HG03103 (cell line): ENCODE results near the gene NAP1L4.

Experiments used
- ATAC-seq: cut with Tn5 transposase; IDR thresholded peaks from one replicate; pipeline ENCODE4 v1.9.1; 2021; ENCODE audit warnings: low read depth; ENCODE audit not compliant: unreplicated experiment

Gene NAP1L4

GRCh38 chr11:3011891-3012885, 20.1 kb upstream of the NAP1L4 start:
- ATAC-seq = no peak

GRCh38 chr11:3010521-3011275, 18.6 kb upstream of the NAP1L4 start:
- no peak for ATAC-seq

GRCh38 chr11:3010004-3010403, 17.9 kb upstream of the NAP1L4 start:
- no peak for ATAC-seq

- ATAC-seq = no peak
These were observed 17.4 kb upstream of the NAP1L4 start for GRCh38 chr11:3009481-3009880.

DNA sequence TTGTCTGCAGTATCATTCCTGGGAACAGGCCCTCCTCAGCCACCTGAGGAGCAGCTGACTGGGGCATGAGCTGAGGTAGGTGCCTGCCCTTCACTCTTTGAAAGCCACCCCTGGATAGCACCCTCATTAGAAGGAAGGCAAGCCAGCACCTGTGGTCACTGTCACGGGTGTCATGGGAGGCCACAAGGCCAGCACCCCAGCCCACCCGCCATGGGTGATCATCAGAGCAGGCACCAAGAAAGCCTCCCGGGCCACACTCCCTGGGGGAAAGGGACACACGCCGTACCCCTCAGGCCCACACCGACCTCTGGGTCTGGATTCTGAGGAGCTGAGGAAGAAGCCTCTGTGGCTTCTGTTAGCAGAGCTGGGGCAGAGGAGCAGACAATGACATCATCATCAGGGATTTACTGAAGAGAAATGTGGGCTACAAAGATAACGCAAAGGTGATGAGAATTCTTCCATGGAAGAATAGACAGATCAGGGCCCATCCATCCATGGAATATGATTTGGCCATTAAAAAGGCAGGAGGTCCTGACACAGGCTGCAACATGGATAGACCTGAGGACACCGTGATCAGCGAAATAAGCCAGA, 16.7 kb upstream of the NAP1L4 start:
- no peak for ATAC-seq

GRCh38 chr11:3007404-3008010, 15.4 kb upstream of the NAP1L4 start:
- ATAC-seq = no peak

- ATAC-seq = no peak
These were observed 14.6 kb upstream of the NAP1L4 start for GRCh38 chr11:3006505-3007260.

DNA sequence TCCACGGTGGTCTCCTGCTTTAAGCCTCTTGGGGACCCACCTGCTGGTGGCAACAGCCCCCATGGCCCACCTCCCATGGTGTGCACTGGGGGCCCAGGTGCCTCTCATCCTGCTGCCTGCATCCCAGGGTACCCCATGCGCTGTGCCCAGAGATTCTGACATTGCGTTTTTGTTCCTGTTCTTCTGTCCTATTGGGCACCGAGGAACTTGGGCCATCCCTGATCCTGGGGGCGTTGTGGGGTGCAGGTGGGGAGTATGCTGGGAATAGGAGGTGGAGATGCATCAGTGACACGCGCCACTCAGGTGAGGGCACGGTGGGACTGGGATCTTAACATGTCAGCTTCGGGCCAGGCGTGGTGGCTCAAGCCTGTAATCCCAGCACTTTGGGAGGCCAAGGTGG, 12.4 kb upstream of the NAP1L4 start:
- ATAC-seq = no peak

DNA sequence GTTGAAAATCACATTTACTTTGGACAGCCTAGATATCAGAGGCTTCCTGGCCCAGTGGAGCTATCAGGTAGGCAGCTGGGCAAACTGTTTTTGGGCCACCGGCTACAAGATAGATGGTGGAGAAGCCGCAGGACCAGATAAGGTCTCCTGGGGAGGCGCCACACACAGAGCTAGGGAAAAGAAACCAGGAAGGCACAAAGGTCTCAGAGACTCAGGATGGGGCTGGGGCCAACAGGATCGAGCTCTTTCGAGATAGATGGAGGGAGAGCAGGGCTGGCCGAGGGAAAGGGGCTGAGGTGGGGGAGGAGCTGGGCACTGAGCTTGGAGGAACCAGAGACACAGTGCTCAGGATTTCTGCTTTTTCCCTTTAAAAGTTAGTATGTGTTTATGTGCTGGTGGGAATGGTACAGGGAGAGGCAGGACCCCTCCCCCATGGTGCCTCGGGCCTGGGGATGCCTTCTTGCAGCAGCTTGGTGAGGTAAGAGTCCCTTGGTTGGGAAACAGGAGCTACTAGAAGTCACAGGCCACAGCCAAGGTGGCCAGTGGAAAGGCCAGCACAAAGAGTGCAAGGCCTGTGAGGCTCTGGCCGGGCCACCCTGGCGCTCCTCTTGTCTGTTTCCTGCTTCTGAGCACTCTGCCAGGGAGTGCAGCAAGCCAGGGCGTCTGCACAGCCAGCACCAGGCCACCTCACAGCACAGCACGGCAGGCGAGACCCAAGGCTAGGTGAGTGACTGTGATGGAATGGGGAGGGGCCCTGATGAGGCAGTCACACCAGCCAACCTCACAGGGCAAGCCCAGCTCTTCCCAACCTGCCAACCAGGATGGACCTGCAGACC, 11.5 kb upstream of the NAP1L4 start:
- ATAC-seq = no peak

- no peak for ATAC-seq
These were observed 10.7 kb upstream of the NAP1L4 start for GRCh38 chr11:3002871-3003270.

DNA sequence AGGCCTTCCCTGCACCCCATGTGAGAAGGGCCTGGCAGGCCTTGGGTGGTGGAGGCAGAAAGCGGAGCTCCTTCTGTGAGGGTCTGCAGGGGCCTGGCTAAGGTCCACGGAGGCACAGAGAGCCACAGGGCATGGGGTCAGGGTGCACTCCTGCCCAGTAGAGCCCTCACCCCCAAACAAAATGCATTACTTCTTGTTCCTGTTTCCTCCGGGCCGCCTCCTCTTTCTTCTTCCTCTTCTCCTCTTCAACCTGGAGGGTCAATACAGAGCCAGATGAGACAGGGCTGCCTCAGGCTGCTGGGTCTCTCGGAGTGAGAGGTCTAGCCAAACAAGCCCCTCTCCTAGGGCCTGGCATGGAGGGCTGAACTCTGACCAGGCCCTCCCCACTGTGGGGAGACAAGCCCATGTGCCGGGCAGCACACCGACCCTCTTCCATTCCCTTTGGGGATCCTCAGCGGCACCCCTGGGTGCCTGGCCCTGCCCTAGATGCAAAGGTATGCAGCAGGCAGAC, 10.3 kb upstream of the NAP1L4 start:
- ATAC-seq = no peak

GRCh38 chr11:3001496-3001895, 9.4 kb upstream of the NAP1L4 start:
- ATAC-seq = no peak

DNA sequence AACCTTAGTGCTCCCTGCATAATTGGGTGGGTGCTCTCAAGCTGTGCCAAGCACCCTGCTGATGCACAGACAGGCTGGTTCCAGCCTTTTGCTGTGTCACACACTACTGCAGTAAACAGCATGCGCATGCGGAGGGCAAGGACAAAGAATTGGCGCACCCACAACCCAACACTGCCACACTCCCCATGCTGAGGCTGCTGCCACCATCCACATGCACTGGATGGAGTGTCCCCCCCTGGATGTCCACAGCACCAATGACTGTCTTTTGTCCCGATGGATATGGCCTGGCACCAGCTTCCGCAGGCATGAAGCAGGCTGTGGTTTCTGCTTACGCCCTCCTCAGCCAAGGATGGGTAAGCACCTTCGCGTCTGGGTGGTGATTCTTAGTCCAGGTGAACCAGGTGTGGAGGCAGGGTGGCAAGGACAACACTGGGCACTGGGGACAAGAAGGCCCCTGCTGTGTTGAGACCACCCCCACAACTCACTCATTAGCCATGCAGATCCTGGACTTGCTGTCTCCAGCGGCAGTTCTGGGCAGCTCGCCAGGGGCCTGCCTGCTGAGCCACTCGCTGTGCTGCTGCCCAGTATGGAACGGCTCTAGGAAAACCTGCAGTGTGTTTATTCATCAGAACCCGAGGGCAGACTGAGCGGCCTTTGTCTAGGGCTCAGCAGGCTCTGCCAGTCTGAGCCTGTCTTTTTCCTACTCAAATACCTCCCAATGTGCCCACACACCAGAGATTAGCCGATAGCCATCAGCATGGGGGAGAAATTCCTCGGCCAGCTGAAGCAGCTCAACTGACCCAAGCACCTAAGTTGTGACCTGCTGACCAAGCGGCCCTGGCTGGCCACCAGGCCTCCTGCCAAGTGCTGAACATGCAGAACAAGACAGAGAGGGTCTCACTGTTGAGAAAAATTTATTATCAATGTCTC, 8.2 kb upstream of the NAP1L4 start:
- ATAC-seq = no peak

GRCh38 chr11:2999464-2999998, 7.4 kb upstream of the NAP1L4 start:
- ATAC-seq = no peak

DNA sequence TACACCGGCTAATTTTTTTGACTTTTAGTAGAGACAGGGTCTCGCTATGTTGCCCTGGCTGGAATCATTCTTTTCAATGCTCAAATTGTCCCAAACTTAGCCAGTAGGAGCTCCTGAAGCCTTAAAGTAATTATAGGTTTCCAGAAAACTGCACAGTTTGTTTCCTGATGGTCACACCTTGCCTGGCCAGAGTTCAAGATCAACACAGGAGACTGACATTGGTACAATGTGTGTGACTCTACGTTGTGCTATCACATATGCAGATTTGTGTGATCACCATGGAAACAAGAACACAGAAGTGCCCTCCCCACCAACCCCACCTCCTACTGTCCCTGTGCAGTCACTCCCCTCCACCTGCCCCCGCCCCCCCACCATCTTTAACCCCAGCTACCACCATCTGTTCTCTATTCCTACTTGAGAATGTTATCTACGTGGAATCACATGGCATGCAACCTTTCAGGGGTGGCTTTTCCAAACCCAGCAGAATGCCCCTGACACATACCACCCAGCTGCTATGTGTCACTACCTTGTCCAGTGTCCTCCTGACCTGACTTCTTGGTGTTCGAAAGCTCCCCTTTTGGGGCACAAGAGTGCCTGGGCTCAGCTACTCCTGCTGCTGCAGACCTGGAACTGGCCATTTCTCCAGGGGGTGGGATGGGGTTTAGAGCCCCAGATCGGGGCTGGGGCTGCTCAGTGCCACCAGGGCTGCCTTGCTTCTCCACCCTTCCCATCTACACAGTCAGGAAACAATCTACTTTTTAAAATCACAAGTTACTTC, 6.1 kb upstream of the NAP1L4 start:
- ATAC-seq = no peak

GRCh38 chr11:2997406-2997805, 5.3 kb upstream of the NAP1L4 start:
- ATAC-seq = no peak

GRCh38 chr11:2996976-2997375, 4.8 kb upstream of the NAP1L4 start:
- ATAC-seq = no peak
